ENCODE measurements around the gene COX4I1. TPM values are rescaled to one million over a fixed set of nuclear protein-coding genes. Genes with fewer than 3 reads are reported as not detected.

COX4I1 gene
- total and polyA plus RNA-seq, 2 donors from 2014 or later: 439 to 1,996 TPM

DNA sequence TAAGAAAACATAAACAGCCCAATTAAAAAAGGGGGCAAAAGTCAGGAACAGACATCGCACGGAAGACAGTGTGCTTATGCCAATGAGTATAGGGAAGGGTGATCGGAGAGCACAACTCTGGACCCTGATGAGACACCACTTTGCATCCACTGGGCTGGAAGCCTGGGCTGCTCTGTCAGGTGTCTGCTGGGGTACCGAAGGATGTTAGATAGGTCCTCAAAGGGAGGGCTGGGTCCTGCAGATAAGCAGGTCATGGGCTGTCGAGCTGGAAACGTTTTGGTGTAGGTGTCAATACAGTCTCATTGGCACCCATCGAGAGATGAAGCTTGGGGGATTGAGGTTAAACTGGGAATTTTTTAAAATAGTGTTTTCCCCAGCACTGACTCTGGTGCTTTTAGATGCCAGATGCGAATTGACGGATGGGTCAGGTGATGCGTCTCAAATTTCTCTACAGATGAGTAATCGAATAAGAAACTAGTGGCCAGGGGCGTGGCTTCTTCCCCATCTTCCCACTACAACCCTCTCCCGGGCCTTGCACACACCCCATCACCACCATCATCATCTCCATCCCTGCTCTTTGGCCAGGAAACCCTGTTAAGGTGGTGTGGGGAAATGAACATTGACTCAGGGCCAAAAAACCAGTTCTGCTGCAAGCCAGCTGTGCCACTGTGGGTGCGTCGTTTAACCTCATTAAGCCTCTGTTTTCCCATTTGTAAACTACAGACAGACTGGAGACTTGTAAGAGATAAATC lies 51.7 kb downstream of the COX4I1 start:
- FAIRE-seq (no peak), DNase-seq (peak; percentile 26 to 63 (median 35))
- no peaks in the 10 kb centered on the region for H3K36me3 ChIP-seq (ENCODE audit: control insufficient read depth in 2 of 3, insufficient read depth in 3 of 3, low read length in 3 of 3)
- TF ChIP-seq CTCF (IDR thresholded peaks at IDR 0.05; ENCODE audit: borderline replicate concordance, extremely low read depth, insufficient read depth): no peak
- no peak overlapping the region for H3K27ac ChIP-seq (ENCODE audit: low read depth in 2 of 2, low read length in 2 of 2)
- H3K4me1 ChIP-seq (ENCODE audit: control insufficient read depth in 2 of 3, insufficient read depth in 2 of 3, low read depth in 1 of 3, low read length in 3 of 3): no peaks in the 10 kb centered on the region
- no peak overlapping the region for H3K9ac ChIP-seq (ENCODE audit: low read length in 3 of 3)
- no peak overlapping the region for H3K4me3 ChIP-seq (ENCODE audit: low read length in 3 of 3)
- no peaks in the 10 kb centered on the region for H3K9me3 ChIP-seq (ENCODE audit: control insufficient read depth in 2 of 3, insufficient read depth in 1 of 3, low read length in 3 of 3)
- intact Hi-C loops (cut with DNase I): no loop called here
- no peaks in the 10 kb centered on the region for H3K27me3 ChIP-seq (ENCODE audit: control insufficient read depth, insufficient read depth, low read length)

GRCh38 chr16:85853547-85854545 lies 54.4 kb downstream of the COX4I1 start:
- Histone ChIP-seq H3K9ac (ENCODE audit: low read length in 3 of 3) (no peak overlapping the region), H3K9me3 (ENCODE audit: control insufficient read depth in 2 of 3, insufficient read depth in 1 of 3, low read length in 3 of 3) (no peaks in the 10 kb centered on the region), H3K27ac (ENCODE audit: low read depth in 2 of 2, low read length in 2 of 2) (no peak overlapping the region), H3K4me1 (ENCODE audit: control insufficient read depth in 2 of 3, insufficient read depth in 2 of 3, low read depth in 1 of 3, low read length in 3 of 3) (no peaks in the 10 kb centered on the region), H3K27me3 (ENCODE audit: control insufficient read depth, insufficient read depth, low read length) (no peaks in the 10 kb centered on the region), H3K36me3 (ENCODE audit: control insufficient read depth in 2 of 3, insufficient read depth in 3 of 3, low read length in 3 of 3) (no peaks in the 10 kb centered on the region), H3K4me3 (ENCODE audit: low read length in 3 of 3) (no peak overlapping the region)
- no peak for TF ChIP-seq CTCF (IDR thresholded peaks at IDR 0.05; ENCODE audit: borderline replicate concordance, extremely low read depth, insufficient read depth)
- intact Hi-C loops (cut with DNase I): no loop called here
- no peak for FAIRE-seq
- peak in 1 of 5 donors; percentile 10 for DNase-seq

- TF ChIP-seq CTCF (IDR thresholded peaks at IDR 0.05; ENCODE audit: borderline replicate concordance, extremely low read depth, insufficient read depth): no peak
- DNase-seq (no peak), FAIRE-seq (no peak)
- no peak overlapping the region for H3K4me3 ChIP-seq (ENCODE audit: low read length in 3 of 3)
- no peaks in the 10 kb centered on the region for H3K36me3 ChIP-seq (ENCODE audit: control insufficient read depth in 2 of 3, insufficient read depth in 3 of 3, low read length in 3 of 3)
- H3K9me3 ChIP-seq (ENCODE audit: control insufficient read depth in 2 of 3, insufficient read depth in 1 of 3, low read length in 3 of 3): no peaks in the 10 kb centered on the region
- H3K9ac ChIP-seq (ENCODE audit: low read length in 3 of 3): no peak overlapping the region
- no peaks in the 10 kb centered on the region for H3K27me3 ChIP-seq (ENCODE audit: control insufficient read depth, insufficient read depth, low read length)
- H3K27ac ChIP-seq (ENCODE audit: low read depth in 2 of 2, low read length in 2 of 2): no peak overlapping the region
- no peaks in the 10 kb centered on the region for H3K4me1 ChIP-seq (ENCODE audit: control insufficient read depth in 2 of 3, insufficient read depth in 2 of 3, low read depth in 1 of 3, low read length in 3 of 3)
- intact Hi-C loops (cut with DNase I): no loop called here
Measured at GRCh38 chr16:85854935-85855334, 55.4 kb downstream of the COX4I1 start.
